HTERT RPE-1 (cell line): ENCODE results near the gene RALGPS1.

Experiments used
- in situ Hi-C: fragments of 300-500 bp; cut with MboI; formaldehyde crosslinking; loops from 4 replicates; pipeline ENCODE4 v1.14.3; 2020; ENCODE audit warnings: low sequenced_read_pairs

The RALGPS1 gene

DNA sequence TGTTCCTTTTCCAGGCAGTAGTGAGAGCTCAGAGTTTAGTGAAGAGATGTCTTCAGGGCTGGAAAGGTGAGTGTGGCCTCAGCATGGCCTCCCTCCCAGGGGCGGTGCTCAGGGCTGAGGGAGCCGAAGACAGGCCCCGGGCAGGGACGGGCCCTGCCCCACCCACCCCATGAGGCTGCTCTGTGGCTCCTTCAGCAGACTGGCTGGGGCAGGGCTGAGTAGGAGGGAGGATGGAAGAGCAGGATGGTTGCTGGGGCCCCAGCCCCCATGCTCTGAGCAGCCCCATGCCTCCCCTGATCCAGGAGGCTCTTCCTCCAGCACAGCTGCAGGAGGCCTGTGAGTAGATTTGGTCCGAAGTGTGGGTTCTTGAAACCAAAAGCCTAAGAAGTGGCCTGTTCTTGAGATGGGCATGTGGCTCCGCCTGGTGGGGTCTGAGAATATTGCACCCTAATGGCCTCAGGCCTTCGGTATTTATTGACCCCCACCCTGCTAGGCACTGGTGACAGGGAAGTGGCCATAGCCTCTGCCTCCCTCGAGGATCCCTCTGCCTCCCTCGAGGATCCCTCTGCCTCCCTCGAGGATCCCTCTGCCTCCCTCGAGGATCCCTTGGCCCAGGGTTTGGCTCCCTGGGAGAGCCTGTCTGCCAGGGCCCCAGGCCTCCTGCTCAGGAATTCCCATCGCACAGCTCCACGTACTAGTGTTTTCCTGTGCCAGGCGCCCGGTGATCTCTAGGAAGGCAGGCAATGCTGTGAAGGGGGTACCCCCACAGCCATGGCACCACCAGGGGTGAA lies 284.6 kb downstream of the RALGPS1 start:
- in situ Hi-C loops = no loop called here

GRCh38 chr9:127200106-127200862 lies 285.7 kb downstream of the RALGPS1 start:
- in situ Hi-C loops = no loop called here

DNA sequence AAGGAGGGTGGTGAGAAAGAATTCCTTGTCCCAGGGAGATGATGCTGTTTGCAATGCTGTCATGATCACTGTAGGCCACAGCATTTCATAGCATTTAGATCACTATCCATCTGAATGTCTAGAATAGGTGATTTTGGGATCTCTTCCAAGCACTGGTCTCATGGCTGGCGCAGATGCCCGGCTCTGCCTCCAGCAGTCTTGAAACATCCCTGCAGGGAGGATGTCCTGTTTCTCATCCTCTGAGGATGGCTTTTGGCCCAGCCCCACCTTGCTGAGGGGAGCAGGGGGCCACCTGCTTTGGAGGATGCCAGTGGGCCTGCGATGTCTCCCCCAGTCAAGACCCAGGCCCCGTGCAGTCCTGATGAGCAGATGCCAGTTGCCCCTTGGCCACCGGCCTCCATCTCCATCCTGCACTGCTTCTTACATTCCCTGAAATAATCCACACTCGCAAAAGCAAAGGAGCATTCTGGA lies 286.5 kb downstream of the RALGPS1 start:
- in situ Hi-C loops = no loop called here

GRCh38 chr9:127201731-127202130 lies 287.1 kb downstream of the RALGPS1 start:
- in situ Hi-C loops = no loop called here

DNA sequence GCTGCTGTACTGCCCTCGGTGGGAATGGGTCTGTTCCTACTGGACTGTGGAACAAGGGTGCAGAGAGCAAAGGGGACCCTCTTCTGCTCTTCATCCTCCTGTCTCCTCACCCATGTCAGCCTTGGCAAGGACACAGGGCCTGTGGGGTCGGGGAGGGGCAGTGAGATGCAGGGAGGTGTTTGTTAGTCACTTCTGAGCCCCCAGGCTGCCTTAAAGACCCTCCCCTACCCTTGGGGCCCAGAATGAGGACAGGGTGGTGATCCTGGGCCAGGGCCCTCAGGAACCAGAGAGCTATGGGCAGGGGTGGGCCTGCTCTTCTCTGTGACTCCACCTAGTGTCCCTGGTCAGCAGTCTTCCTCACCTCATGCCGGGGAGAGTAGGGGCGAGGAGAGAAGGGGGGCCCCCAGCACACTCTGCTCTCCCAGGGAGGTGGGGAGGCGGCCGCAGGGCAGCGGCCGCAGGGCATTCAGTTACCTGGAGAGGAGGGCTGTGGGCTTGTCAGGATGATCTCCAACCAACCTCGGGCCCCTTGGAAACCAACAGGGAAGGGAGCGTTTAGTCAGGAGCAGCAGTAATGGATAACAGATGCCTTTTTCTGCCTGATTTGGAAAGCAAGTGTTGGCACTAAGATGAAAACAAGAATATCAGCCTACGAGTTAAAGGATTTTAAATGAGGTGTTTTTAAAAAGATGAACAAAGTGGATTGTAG lies 288.0 kb downstream of the RALGPS1 start:
- in situ Hi-C loops = no loop called here

DNA sequence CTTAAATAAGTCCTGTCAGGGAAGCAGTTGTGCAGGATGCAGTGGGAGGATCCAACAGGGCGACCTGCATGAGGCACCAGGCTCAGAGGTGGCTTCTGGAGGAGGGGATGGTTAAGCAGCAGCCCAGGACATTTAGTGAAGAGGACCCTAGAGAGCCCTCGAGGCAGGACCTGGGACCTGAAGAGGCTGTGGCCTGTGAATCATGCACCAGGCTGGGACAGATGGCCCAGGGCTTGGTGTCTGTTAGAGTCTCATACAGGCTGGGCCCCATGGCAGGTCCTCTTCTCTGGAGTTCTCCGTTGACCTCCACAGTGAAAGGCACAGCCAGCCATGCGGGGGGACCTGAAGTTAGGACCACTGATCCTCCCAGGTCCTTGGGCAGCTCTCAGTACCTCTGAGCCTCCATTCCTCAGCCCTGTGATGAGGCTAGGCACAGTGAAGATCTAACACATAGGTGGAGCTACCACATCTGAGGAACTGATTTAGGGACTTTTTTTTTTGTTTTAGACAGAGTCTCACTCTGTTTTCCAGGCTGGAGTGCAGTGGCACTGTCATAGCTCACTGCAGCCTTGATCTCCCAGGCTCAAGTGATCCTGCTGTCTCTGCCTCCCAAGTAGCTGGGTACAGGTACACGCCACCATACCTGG lies 289.2 kb downstream of the RALGPS1 start:
- in situ Hi-C loops = no loop called here

GRCh38 chr9:127204771-127205470 lies 290.3 kb downstream of the RALGPS1 start:
- in situ Hi-C loops = no loop called here

- in situ Hi-C loops = no loop called here
These were observed 291.4 kb downstream of the RALGPS1 start for GRCh38 chr9:127205952-127206351.

DNA sequence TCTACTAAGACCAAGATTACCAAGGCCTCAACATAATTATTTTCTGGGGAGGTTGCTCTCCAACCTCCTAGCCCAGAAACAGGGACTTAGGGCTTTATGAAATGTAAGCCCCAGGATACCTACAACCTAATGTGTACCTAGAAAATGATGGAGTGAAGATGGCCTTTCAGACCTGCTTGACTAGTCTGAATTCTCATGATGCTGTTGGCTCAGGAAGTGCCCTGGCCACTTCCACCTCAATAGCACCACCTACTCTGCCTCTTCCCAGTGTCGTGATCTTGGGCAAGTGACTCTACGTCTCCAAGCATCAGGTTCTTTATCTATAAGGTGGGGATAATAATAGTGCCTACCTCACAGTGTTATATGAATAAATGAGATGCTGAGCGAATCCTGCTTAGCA lies 292.1 kb downstream of the RALGPS1 start:
- in situ Hi-C loops = no loop called here

DNA sequence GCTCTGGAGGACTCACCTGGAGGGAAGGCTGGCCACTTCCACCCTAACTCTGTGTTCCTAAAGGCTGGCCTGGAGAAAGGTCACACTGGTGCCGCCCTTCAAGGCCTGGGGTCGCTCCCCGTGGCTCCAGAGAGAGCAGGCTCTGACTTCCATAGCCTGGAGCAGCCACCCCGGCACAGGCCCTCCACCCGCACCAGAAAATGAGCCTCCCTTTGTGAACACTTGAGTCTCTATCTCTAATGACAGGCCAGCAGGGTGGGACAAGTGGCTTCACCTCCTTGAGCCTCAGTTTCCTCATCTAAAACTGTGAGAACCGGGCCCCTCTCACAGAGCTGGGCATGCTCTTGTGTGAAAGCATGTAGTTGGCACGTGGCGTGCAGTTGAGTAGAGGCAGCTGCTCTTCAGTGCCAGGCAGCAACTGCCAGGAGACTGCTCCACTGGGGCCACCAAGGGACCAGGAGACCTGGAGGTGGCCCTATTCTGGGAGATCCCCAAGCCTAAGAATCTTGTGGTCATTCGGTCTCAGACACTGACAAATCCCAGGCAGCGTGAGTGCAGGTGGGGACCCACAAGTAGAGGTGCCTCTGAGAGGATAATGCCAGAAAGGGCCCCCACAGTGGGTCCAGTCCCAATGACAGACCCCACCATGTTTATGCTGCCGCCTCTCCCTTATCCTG lies 293.3 kb downstream of the RALGPS1 start:
- in situ Hi-C loops = no loop called here

- in situ Hi-C loops = no loop called here
These were observed 293.8 kb downstream of the RALGPS1 start for GRCh38 chr9:127208416-127208815.

DNA sequence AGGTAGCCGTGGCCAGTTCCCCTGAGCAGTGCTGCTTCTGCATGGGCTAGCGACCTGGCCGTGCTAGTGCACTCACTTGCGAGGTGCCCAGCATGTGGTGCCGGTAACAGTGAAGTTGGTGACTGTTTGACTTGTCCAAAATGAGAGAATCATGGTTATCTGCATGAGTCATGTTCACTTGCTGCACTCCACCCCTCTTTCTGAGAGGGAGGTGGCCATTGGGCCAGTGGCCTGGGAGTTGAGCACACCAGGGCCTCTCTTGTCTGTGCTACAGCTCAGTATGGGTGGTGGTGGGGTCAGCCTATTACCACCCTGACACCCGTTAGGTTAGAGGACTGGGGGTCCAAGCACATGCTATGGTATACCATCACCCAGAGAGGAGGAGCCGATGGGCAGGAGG lies 294.6 kb downstream of the RALGPS1 start:
- in situ Hi-C loops = no loop called here

GRCh38 chr9:127209948-127210640 lies 295.5 kb downstream of the RALGPS1 start:
- in situ Hi-C loops = no loop called here

DNA sequence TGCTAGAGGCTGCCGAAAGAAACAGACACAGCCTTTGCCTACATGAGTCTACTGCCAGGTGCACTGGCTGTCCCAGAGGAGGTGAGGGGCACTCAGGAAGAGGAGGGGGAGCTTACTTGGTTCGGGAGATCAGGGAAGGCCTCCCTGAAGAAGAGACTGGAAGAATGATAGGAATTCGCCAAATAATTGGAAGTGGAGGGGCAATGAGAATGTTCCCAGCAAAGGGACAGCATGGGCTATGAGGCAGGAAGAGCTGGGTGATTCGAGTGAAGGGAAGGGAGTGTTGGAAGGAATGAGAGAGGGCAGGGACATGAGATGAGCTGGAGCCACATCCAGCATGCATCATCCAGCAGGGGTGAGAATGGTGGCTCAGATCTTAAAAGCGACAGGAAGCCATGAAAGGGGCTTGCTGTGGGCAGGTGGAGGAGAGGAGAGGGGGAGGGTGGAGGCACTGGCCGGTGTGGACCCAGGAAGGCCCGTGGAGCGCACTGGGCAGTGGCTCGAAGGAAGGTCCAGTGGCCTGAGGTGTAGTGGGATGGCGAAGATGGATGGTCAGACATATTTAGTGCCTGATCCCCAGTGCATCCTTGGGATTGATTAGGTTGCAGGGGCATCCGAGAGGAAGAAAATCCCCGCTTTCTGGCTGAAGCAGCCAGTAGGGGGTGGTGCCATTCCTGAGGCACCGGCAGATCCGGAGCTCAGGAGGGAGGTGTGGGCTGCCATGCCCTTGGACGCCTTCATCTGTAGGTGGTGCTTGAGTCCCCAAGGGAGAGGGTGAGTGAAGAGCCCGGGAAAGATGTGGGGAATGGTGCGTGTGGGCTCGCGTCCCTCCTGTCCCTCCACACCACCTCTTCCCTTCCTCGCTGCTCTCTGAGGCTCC lies 296.5 kb downstream of the RALGPS1 start:
- in situ Hi-C loops = no loop called here

- in situ Hi-C loops = no loop called here
These were observed 297.4 kb downstream of the RALGPS1 start for GRCh38 chr9:127211983-127212382.

- in situ Hi-C loops = no loop called here
These were observed 297.9 kb downstream of the RALGPS1 start for GRCh38 chr9:127212453-127212852.

- in situ Hi-C loops = no loop called here
These were observed 299.3 kb downstream of the RALGPS1 start for GRCh38 chr9:127213859-127214258.
